Psoas muscle (tissue), 8 donors: ENCODE results near the gene RELN. TPM values are rescaled to one million over a fixed set of nuclear protein-coding genes. Genes with fewer than 3 reads are reported as not detected.

Experiments used
- ATAC-seq, 4 donors: fragments of 200-7000 bp; cut with Tn5 transposase; one replicate each; pipeline ENCODE4 v1.9.1; 2020; ENCODE audit warnings: moderate library complexity in 3 of 4, mild to moderate bottlenecking in 2 of 4
- DNase-seq, 2 donors: peaks; one replicate each; pipeline ENCODE4 v3.0.0-alpha.2; 2020
- H3K27ac ChIP-seq: fragments of 200-600 bp; one replicate; pipeline ENCODE4 v1.8.0; 2022
- H3K27me3 ChIP-seq, 3 donors: fragments of 200-600 bp in 1 of 3; one replicate each; pipeline versions ENCODE4 v1.6.1 to v1.8.0; 2013 to 2022; ENCODE audit warnings: low read length in 2 of 3, mild to moderate bottlenecking in 2 of 3, moderate library complexity in 1 of 3; ENCODE audit not compliant: insufficient read depth in 3 of 3
- H3K36me3 ChIP-seq, 2 donors: fragments of 200-600 bp in 1 of 2; one replicate each; pipeline versions ENCODE4 v1.6.1 to v1.8.0; 2013 to 2022; ENCODE audit warnings: low read depth in 1 of 2, mild to moderate bottlenecking in 1 of 2, moderate library complexity in 1 of 2; ENCODE audit not compliant: insufficient read depth in 1 of 2
- H3K4me1 ChIP-seq: fragments of 200-600 bp; one replicate; pipeline ENCODE4 v1.8.0; 2022
- H3K4me3 ChIP-seq: fragments of 200-600 bp; one replicate; pipeline ENCODE4 v1.8.0; 2022; ENCODE audit warnings: mild to moderate bottlenecking
- H3K9me3 ChIP-seq: fragments of 200-600 bp; one replicate; pipeline ENCODE4 v1.8.0; 2022
- WGBS, 3 donors: extraction: QIAGEN DNeasy Blood & Tissue Kit; methylation state at CpG; one replicate each; pipeline versions ENCODE4 v1.1.6 to v1.1.7; 2013; 5-methylcytosine and 5-hydroxymethylcytosine counted together
- intact Hi-C, 2 donors: fragments of 100-400 bp; cut with DNase I; formaldehyde crosslinking; loops; one replicate each; pipeline versions ENCODE4 v1.11.0 to v1.14.2; 2022
- polyA plus RNA-seq, 3 donors: library from polyadenylated mRNA; stranded (reverse); fragments of 200-250 nt; gene quantifications; one replicate each; pipeline ENCODE4 v1.2.3, GENCODE V29; 2013
- total RNA-seq, 4 donors: library from RNA; stranded (reverse); fragmentation: NEBNext Ultra II Directional in 2 of 4; extraction: Animal tissue kit (Norgen Biotek cat#: 25700) in 2 of 4; gene quantifications; one replicate each; pipeline versions ENCODE4 v1.2.1 to v1.2.4, GENCODE V29; 2021 to 2023
- TF ChIP-seq, protein P1 (sequence below): fragments of 200-600 bp; IDR thresholded peaks from one replicate; pipeline ENCODE4 v1.8.0; 2022; ENCODE audit warnings: antibody characterized with exemption
- donor health status: healthy with polysubstance abuse.
- donor health status: DM: no; HTN: no; CAD: no; lungs with moderate emphysema.
- donor health status: Bipolar disorder and iron deficiency.
- donor health status: healthy.
- donor health status: DM: yes; HTN: yes; CAD: no.
- donor health status: DM: no; HTN: no; CAD: no.
- donor health status: DM: no; HTN: no; CAD: no.
- donor health status: DM: yes; HTN: yes; CAD: no.

The RELN gene
- total and polyA plus RNA-seq, 7 donors: 0.10 to 0.44 (median 0.32) TPM

DNA sequence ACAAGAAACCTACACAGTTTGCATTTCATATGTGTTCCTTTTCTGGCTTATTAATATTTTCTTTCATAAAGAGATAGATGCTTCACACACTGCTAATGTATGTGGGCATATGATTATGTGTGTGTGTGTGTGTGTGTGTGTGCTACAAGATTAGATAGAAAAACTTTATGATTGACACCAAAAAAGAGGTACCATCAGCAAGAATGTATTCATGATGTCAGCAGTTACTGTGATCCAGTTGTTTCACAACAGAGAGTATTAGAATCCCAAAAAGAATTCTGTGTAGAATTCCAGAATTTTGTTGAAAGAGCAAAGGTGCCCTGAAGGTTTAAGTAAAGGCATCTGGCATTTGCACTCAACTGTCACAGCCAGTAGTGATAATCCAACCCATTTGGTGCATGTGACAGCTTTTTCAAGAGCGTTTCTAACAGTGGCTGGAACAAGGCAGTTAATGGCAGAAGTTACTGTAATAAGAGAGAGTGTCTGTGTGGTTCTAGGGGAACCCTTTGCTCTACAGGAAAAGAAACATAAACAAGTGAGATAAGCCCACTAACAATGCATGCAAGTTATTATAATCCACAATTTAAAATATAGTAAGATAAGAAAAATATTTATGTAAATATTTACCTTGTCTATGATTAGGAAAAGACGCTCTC, 16.6 kb downstream of the RELN start:
- WGBS, 3 donors: 6 to 48% (median 27%) methylated on average over 2 of the region's 2 CpGs
- intact Hi-C loops: no loop called here
- Histone ChIP-seq H3K36me3 (no peaks in the 10 kb centered on the region), H3K4me1 (no peaks in the 10 kb centered on the region), H3K9me3 (no peaks in the 10 kb centered on the region), H3K27ac (no peak overlapping the region), H3K27me3 (no peaks in the 10 kb centered on the region), H3K4me3 (no peak overlapping the region)
- TF ChIP-seq, protein P1, sequence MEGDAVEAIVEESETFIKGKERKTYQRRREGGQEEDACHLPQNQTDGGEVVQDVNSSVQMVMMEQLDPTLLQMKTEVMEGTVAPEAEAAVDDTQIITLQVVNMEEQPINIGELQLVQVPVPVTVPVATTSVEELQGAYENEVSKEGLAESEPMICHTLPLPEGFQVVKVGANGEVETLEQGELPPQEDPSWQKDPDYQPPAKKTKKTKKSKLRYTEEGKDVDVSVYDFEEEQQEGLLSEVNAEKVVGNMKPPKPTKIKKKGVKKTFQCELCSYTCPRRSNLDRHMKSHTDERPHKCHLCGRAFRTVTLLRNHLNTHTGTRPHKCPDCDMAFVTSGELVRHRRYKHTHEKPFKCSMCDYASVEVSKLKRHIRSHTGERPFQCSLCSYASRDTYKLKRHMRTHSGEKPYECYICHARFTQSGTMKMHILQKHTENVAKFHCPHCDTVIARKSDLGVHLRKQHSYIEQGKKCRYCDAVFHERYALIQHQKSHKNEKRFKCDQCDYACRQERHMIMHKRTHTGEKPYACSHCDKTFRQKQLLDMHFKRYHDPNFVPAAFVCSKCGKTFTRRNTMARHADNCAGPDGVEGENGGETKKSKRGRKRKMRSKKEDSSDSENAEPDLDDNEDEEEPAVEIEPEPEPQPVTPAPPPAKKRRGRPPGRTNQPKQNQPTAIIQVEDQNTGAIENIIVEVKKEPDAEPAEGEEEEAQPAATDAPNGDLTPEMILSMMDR: no peak
- DNase-seq (no peak), ATAC-seq (no peak)

- H3K4me3 ChIP-seq: no peak overlapping the region
- TF ChIP-seq, protein P1: no peak
- no peak overlapping the region for H3K27ac ChIP-seq
- ATAC-seq: no peak
- no peaks in the 10 kb centered on the region for H3K4me1 ChIP-seq
- no peaks in the 10 kb centered on the region for H3K36me3 ChIP-seq
- H3K27me3 ChIP-seq: no peaks in the 10 kb centered on the region
- no peaks in the 10 kb centered on the region for H3K9me3 ChIP-seq
- DNase-seq: no peak
- intact Hi-C loops: no loop called here
Measured at GRCh38 chr7:103967401-103967800, 22.1 kb downstream of the RELN start.

DNA sequence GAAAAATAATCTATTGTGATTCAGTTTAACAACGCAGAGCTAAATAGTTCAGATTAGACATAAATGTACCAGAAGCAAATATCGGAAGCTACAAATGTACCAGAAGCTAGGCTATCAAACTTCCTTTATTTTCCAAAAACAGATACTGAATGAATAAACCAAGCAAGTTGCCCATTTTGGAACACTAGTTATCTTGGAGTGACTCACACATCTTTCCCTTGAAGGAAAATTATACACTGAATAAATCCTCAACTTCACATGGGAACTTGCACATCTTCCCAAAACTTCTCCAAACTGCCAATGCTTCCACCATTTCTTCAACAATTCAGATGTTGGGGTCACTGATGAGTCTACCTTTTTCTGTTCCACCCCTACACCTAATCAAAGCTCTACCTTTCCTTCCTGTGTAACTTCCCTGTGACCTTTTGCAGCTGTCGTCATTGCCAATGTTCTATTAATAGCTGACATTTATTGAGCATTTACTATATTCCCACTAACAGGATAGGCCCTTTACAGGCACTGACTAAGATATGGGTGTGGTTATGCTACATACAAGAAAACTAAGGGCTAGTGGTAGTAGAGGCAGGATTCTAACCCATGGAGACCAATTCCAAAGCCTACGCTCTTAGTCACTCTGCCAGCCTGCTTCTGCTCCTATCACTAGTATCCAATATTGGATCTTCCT, 22.7 kb downstream of the RELN start:
- intact Hi-C loops: no loop called here
- H3K9me3 ChIP-seq: no peaks in the 10 kb centered on the region
- DNase-seq (no peak), ATAC-seq (no peak)
- no peak overlapping the region for H3K4me3 ChIP-seq
- no peak overlapping the region for H3K27ac ChIP-seq
- H3K4me1 ChIP-seq: no peaks in the 10 kb centered on the region
- 88 to 92% (median 89%) methylated on average over 4 of the region's 4 CpGs for WGBS, 3 donors
- no peaks in the 10 kb centered on the region for H3K27me3 ChIP-seq
- H3K36me3 ChIP-seq: no peaks in the 10 kb centered on the region
- TF ChIP-seq, protein P1: no peak

DNA sequence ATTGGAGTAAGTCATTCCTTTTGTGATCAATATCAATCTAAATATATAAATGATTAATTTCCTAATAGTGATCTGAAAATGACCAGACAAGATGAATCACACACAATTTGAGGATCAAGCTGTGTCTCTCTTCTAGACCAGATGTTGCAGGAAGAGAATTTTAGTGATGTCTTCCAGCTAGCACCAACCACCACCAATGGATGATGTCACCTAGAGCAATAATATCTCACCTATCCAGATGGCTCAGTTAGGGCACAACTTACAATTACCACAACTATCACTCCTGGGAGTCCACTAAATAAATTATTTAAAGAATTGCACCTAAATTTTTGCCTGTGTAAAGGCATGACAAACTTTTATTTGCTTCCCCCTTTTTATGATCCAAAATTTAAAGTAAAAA, 25.2 kb downstream of the RELN start:
- TF ChIP-seq, protein P1: no peak
- intact Hi-C loops: no loop called here
- Histone ChIP-seq H3K9me3 (no peaks in the 10 kb centered on the region), H3K27me3 (no peaks in the 10 kb centered on the region), H3K36me3 (no peaks in the 10 kb centered on the region), H3K4me3 (no peak overlapping the region), H3K4me1 (no peaks in the 10 kb centered on the region), H3K27ac (no peak overlapping the region)
- DNase-seq (no peak), ATAC-seq (no peak)

DNA sequence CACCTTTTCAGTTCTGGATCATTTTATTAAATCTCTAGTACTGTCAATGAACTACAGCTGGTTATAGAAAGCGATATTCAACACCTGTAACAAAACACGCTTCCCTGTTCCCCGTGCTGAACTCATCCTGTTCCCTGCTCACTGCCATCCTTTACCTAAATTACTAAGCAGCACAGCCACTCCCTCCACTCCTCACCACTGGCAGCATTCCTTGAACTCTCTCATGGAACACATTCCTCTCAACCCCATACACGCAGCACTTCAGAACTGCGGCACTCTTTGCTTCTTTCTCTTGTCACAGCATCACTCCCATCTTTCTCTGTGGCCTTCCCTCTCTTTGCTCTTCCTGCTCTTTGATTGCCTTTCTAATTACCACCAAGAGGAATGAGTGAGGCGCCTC, 27.4 kb downstream of the RELN start:
- Histone ChIP-seq H3K9me3 (no peaks in the 10 kb centered on the region), H3K4me3 (no peak overlapping the region), H3K4me1 (no peaks in the 10 kb centered on the region), H3K27me3 (no peaks in the 10 kb centered on the region), H3K27ac (no peak overlapping the region), H3K36me3 (no peaks in the 10 kb centered on the region)
- no peak for ATAC-seq
- no peak for DNase-seq
- WGBS, 3 donors: 50 to 62% (median 58%) methylated on average over 6 of the region's 6 CpGs
- intact Hi-C loops: no loop called here
- TF ChIP-seq, protein P1: no peak
